ENCODE measurements around the gene ELP4.

GRCh38 chr11:31772412-31772811 is 262.8 kb downstream of the ELP4 start:
- TF ChIP-seq POLR2AphosphoS5 (IDR thresholded peaks at IDR 0.05; ENCODE audit: borderline replicate concordance, low read depth, low read length) (no peak), EZH2 (IDR thresholded peaks at IDR 0.05) (no peak), FOXP2 (optimal IDR thresholded peaks at IDR 0.05; ENCODE audit: control extremely low read depth, extremely low read length, insufficient read depth) (no peak)
